ENCODE results near the gene RND3.

The RND3 gene

DNA sequence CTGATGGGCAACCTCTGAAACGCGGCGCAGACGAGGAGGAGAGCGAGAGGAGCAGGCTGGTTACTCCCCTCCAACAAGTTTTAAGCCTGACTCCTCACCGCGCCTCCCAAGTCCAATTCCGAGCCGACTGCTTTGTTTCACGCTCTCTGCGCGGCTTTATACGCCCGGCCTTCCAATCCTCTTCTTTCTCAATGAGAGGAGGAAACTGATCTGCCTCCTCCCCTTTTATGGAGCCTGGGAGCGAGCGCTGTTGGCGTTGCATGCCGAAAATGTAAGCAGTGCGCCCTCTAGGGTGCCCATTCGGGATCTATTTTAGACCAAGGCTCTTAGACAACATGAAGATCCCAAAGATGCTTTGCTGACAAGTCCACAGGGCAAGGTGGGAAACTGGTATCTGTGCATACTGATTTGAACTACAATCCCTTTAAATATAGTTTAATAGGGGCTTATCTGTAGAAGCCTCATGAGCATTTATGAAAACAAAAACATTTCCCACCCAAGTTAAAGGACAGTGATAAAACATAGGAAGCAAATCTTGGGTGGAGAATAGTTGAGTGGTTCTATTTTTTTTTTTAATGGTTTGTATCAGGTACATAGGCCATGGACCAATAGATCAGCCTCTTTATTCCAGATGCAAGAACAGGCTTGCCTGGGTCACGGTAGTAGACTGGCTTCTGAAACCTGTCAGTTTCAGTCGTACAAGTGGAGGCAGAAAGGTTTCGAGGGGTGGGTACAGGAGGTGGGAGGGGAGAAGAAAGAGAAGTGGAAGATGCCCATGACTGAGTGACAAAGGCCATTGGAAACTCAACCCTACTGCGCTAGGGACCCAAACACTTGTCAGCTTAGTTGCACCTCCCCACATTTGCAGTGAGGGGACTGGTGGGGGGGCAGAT is at the start of gene RND3:
Gene RND3, minus strand, starts transcription at position 131 of the 893 bp plus-strand sequence. CDS start 250 bp downstream, outside the sequence.
- peak; percentile 86 for TF ChIP-seq CTCF (conservative IDR thresholded peaks at IDR 0.05; ENCODE audit: low read depth)
- H3K27ac ChIP-seq: peak within 1 kb of the TSS; percentile 99
- POLR2A ChIA-PET (ENCODE audit: low non-redundant PET): no interaction called here
- CTCF ChIA-PET: interaction anchor here (0.5 to 1.1 kb wide), 2 partner anchors 688 to 1144 kb away, joined by 3 read pairs; no protein-coding TSS in a partner anchor
- peak; percentile 92 for DNase-seq (ENCODE audit: low spot score)

DNA sequence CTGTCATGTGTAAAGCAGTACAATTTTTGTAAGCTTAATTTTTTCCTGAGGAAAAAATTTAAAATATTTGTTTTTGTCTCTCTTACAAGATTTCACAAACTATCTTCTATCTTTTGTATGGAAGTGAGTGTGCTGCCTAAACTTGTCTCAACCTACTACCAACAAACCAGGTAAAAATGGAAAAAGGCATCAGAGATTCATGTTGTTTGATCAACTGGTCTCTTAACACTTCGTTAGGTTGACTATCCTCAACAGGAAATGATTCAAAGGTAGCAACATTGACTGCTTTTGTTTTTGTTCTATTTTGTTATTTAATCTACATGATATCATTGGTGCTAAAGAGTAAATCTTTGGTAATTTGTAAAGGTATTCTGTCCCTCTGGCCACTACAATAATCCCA is 47.7 kb upstream of the RND3 start:
- no peak overlapping the region for H3K27ac ChIP-seq
- CTCF ChIA-PET: no interaction called here
- no peak for TF ChIP-seq CTCF (conservative IDR thresholded peaks at IDR 0.05; ENCODE audit: low read depth)
- POLR2A ChIA-PET (ENCODE audit: low non-redundant PET): no interaction called here
- no peak for DNase-seq (ENCODE audit: low spot score)

- H3K27ac ChIP-seq: peak overlapping the region; percentile 42; the same call in 1 of the 2 replicates
- CTCF ChIA-PET: no interaction called here
- no peak for DNase-seq (ENCODE audit: low spot score)
- no peak for TF ChIP-seq CTCF (conservative IDR thresholded peaks at IDR 0.05; ENCODE audit: low read depth)
- POLR2A ChIA-PET (ENCODE audit: low non-redundant PET): no interaction called here
These were observed 45.4 kb upstream of the RND3 start for GRCh38 chr2:150532879-150533278.

DNA sequence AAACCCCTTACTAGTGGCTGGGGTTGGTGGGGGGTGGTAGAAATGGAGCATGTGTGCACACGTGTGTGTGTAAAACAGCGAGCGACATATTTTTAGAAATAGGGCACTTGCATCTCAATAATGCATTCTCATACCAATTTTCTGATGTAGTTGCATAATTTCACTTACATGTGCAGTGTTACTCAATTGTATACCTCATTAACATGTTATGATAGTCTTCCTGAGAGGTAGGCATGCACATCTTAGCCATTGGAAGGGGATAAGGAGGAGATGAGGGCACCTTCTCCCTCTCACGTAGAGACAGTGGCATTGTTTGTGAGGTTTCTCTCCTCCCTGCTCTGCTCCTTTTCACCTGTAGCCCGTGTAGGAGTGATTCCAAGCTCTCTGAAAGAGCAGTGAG is 44.6 kb upstream of the RND3 start:
- TF ChIP-seq CTCF (conservative IDR thresholded peaks at IDR 0.05; ENCODE audit: low read depth): no peak
- ChIA-PET POLR2A (ENCODE audit: low non-redundant PET) (no interaction called here), CTCF (no interaction called here)
- no peak for DNase-seq (ENCODE audit: low spot score)
- H3K27ac ChIP-seq: no peak overlapping the region

DNA sequence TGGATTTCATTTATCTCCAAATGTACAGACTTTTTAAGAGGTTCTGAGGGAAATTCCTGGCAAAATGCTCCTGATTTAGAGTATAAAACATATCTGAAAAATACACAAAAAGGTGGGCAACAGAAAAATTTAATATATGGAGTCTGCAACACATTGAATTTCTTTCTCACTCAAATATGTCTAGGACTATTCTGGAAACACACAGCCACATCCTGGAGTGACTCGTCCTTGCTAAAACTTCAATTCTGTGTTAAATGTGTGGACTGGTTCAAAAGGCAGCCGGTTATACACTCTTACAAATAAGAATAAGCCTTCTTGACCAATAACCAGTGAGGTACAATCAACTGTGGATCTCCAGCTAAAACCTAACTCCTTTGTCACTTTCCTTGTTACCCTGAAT is 44.1 kb upstream of the RND3 start:
- no peak overlapping the region for H3K27ac ChIP-seq
- POLR2A ChIA-PET (ENCODE audit: low non-redundant PET): no interaction called here
- no peak for TF ChIP-seq CTCF (conservative IDR thresholded peaks at IDR 0.05; ENCODE audit: low read depth)
- DNase-seq (ENCODE audit: low spot score): no peak
- CTCF ChIA-PET: interaction anchor here (0.6 kb wide), 1 partner anchor 10 kb away, joined by 3 read pairs; no protein-coding TSS in a partner anchor

GRCh38 chr2:150530168-150530567 is 42.7 kb upstream of the RND3 start:
- CTCF ChIA-PET: interaction anchor here (0.6 kb wide), 1 partner anchor 890 kb away, joined by 3 read pairs; no protein-coding TSS in a partner anchor
- DNase-seq (ENCODE audit: low spot score): no peak
- no peak overlapping the region for H3K27ac ChIP-seq
- TF ChIP-seq CTCF (conservative IDR thresholded peaks at IDR 0.05; ENCODE audit: low read depth): no peak
- POLR2A ChIA-PET (ENCODE audit: low non-redundant PET): no interaction called here
